CD4-positive, CD25-positive, alpha-beta regulatory T cell (primary cell): ENCODE data around the gene LY86. TPM values are rescaled to one million over a fixed set of nuclear protein-coding genes. Genes with fewer than 3 reads are reported as not detected.
"Not testable (repeated sequence)": the region's sequence is repeated elsewhere in the genome, so short reads cannot be mapped to it uniquely, and the experiment has no call there.

Source experiments
- ATAC-seq, 2 donors: fragments of 150-1000 bp; cut with Tn5 transposase; one replicate each; pipeline ENCODE4 v1.10.0; 2021; ENCODE audit warnings: low read depth in 2 of 2, moderate number of reproducible peaks in 2 of 2, moderate library complexity in 1 of 2
- DNase-seq, 3 donors: peaks; one replicate each; pipeline versions ENCODE4 v3.0.0 to v3.0.0-alpha.2; 2012 to 2022; ENCODE audit warnings: mixed read lengths in 1 of 3
- H3K27ac ChIP-seq: one replicate; pipeline ENCODE4 v1.7.0; 2013; ENCODE audit warnings: mild to moderate bottlenecking, low read length; ENCODE audit not compliant: insufficient read depth, poor library complexity, severe bottlenecking
- H3K27me3 ChIP-seq: one replicate; pipeline ENCODE4 v1.7.0; 2013; ENCODE audit warnings: low read length; ENCODE audit not compliant: control insufficient read depth, insufficient read depth
- H3K36me3 ChIP-seq: one replicate; pipeline ENCODE4 v1.7.0; 2013; ENCODE audit warnings: mild to moderate bottlenecking, low read length, moderate library complexity; ENCODE audit not compliant: control insufficient read depth, insufficient read depth
- H3K4me1 ChIP-seq: 2 replicates; pipeline ENCODE4 v1.7.0; 2013; ENCODE audit warnings: mild to moderate bottlenecking, low read length; ENCODE audit not compliant: insufficient read depth, control insufficient read depth, poor library complexity, severe bottlenecking
- H3K4me3 ChIP-seq: one replicate; pipeline ENCODE4 v1.7.0; 2013; ENCODE audit warnings: low read depth, mild to moderate bottlenecking, low read length, moderate library complexity
- H3K9me3 ChIP-seq, 2 experiments: 1 replicate in 1 of 2; 2 replicates in 1 of 2; pipeline ENCODE4 v1.7.0; 2013; ENCODE audit warnings: low read length in 2 of 2, mild to moderate bottlenecking in 1 of 2, moderate library complexity in 1 of 2; ENCODE audit not compliant: control insufficient read depth in 2 of 2
- H3K27ac Mint-ChIP-seq, 3 donors: one replicate each; pipeline ENCODE4 v1.8.0; 2020 to 2022; ENCODE audit warnings: mild to moderate bottlenecking in 3 of 3, mixed read lengths in 3 of 3, moderate library complexity in 2 of 3
- H3K27me3 Mint-ChIP-seq: one replicate; pipeline ENCODE4 v1.8.0; 2022; ENCODE audit warnings: mild to moderate bottlenecking, mixed read lengths
- H3K36me3 Mint-ChIP-seq: one replicate; pipeline ENCODE4 v1.8.0; 2020; ENCODE audit warnings: mixed read lengths
- H3K4me1 Mint-ChIP-seq, 4 donors: one replicate each; pipeline ENCODE4 v1.8.0; 2020 to 2022; ENCODE audit warnings: mixed read lengths in 4 of 4, mild to moderate bottlenecking in 1 of 4
- H3K4me3 Mint-ChIP-seq, 4 donors: one replicate each; pipeline ENCODE4 v1.8.0; 2020 to 2022; ENCODE audit warnings: mild to moderate bottlenecking in 4 of 4, mixed read lengths in 4 of 4, moderate library complexity in 3 of 4
- H3K9me3 Mint-ChIP-seq, 7 donors: one replicate each; pipeline ENCODE4 v1.8.0; 2020 to 2022; ENCODE audit warnings: mixed read lengths in 7 of 7, mild to moderate bottlenecking in 3 of 7, moderate library complexity in 2 of 7
- polyA plus RNA-seq, 4 donors: library from polyadenylated mRNA; unstranded; fragments of 300-500 nt; fragmentation: Illumina TruSeq; gene quantifications; one replicate each; pipeline ENCODE4 v1.2.3, GENCODE V29; 2021
- total RNA-seq: library from RNA; stranded (reverse); gene quantifications from one replicate; pipeline ENCODE4 v1.2.3, GENCODE V29; 2022

Gene LY86
- total and polyA plus RNA-seq, 5 donors from 2014 or later = 0.31 to 3.1 (median 1.4) TPM; not detected in 1

- Histone ChIP-seq H3K9me3 (no peaks in the 10 kb centered on the region), H3K27ac (peak overlapping the region; percentile 34), H3K4me3 (no peak overlapping the region), H3K4me1 (peaks cover 31% of the 10 kb centered on the region), H3K36me3 (no peaks in the 10 kb centered on the region), H3K27me3 (no peaks in the 10 kb centered on the region)
- Mint-ChIP-seq H3K4me1 (peaks cover 7 to 58% (median 26%) of the 10 kb centered on the region in 4 donors), H3K4me3 (no peak overlapping the region), H3K27me3 (peaks cover 11% of the 10 kb centered on the region), H3K9me3 (peaks cover 0 to 3% (median under 1%) of the 10 kb centered on the region in 7 donors), H3K27ac (peak overlapping the region in 2 of 3 donors; percentile 76 to 96), H3K36me3 (no peaks in the 10 kb centered on the region)
- DNase-seq (no peak), ATAC-seq (no peak)
These were observed 20.9 kb downstream of the LY86 start for GRCh38 chr6:6609450-6609849.

- H3K27me3 Mint-ChIP-seq = peaks cover 13% of the 10 kb centered on the region
- H3K9me3 Mint-ChIP-seq = peaks cover 0 to 5% (median 0%) of the 10 kb centered on the region in 7 donors
- peaks cover 37% of the 10 kb centered on the region for H3K4me1 ChIP-seq
- H3K9me3 ChIP-seq = no peaks in the 10 kb centered on the region
- peak overlapping the region; percentile 86 to 97 (median 96) for H3K27ac Mint-ChIP-seq
- H3K36me3 Mint-ChIP-seq = no peaks in the 10 kb centered on the region
- ATAC-seq = peak; percentile 86 to 87
- H3K27ac ChIP-seq = peak overlapping the region; percentile 34
- peak overlapping the region; percentile 15 for H3K4me3 ChIP-seq
- peak overlapping the region in 3 of 4 donors; percentile 16 to 74 (median 64) for H3K4me3 Mint-ChIP-seq
- H3K27me3 ChIP-seq = no peaks in the 10 kb centered on the region
- peak in 2 of 3 donors; percentile 70 to 71 for DNase-seq
- no peaks in the 10 kb centered on the region for H3K36me3 ChIP-seq
- H3K4me1 Mint-ChIP-seq = peaks cover 10 to 63% (median 32%) of the 10 kb centered on the region in 4 donors
These were observed 21.6 kb downstream of the LY86 start for GRCh38 chr6:6610031-6610591.

DNA sequence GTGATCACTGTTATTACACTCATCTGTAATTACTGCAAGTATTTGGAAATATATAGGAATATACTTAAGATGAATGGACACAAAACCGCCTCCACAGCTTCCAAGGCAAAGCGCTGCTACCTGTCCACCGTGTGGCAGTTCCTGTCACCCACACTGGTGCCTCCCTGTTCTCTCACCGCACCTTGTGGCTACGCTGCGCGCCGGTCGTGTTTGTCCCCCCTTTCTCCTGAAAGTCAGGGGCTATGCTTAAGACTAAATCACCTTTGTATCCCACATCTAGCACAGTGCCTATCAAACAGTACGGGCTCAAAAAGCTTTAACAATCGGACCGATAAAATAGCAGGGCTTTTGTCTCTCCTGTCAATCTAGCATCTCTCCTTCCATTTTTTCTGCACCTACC lies 23.0 kb downstream of the LY86 start:
- Histone ChIP-seq H3K9me3 (no peaks in the 10 kb centered on the region), H3K4me3 (no peak overlapping the region), H3K36me3 (no peaks in the 10 kb centered on the region), H3K27ac (no peak overlapping the region), H3K27me3 (no peaks in the 10 kb centered on the region), H3K4me1 (peaks cover 43% of the 10 kb centered on the region)
- DNase-seq (no peak), ATAC-seq (no peak)
- Mint-ChIP-seq H3K4me1 (peaks cover 10 to 71% (median 32%) of the 10 kb centered on the region in 4 donors), H3K9me3 (peaks cover 0 to 5% (median 0%) of the 10 kb centered on the region in 7 donors), H3K27me3 (peaks cover 13% of the 10 kb centered on the region), H3K4me3 (peak overlapping the region in 1 of 4 donors; percentile 8), H3K27ac (peak overlapping the region in 2 of 3 donors; percentile 32 to 96), H3K36me3 (no peaks in the 10 kb centered on the region)

- H3K4me3 ChIP-seq = no peak overlapping the region
- H3K27me3 ChIP-seq = no peaks in the 10 kb centered on the region
- Mint-ChIP-seq H3K4me1 (peaks cover 10 to 73% (median 35%) of the 10 kb centered on the region in 4 donors), H3K9me3 (peaks cover 0 to 5% (median 0%) of the 10 kb centered on the region in 7 donors), H3K27me3 (peaks cover 13% of the 10 kb centered on the region), H3K27ac (peak overlapping the region in 2 of 3 donors; percentile 19 to 77), H3K36me3 (no peaks in the 10 kb centered on the region), H3K4me3 (peak overlapping the region in 1 of 4 donors; percentile 19)
- no peaks in the 10 kb centered on the region for H3K36me3 ChIP-seq
- no peak overlapping the region for H3K27ac ChIP-seq
- DNase-seq (peak in 1 of 3 donors; percentile 38), ATAC-seq (no peak)
- H3K9me3 ChIP-seq = no peaks in the 10 kb centered on the region
- H3K4me1 ChIP-seq = peaks cover 43% of the 10 kb centered on the region
These were observed 23.8 kb downstream of the LY86 start for GRCh38 chr6:6612308-6612707.

GRCh38 chr6:6613103-6613718 lies 24.7 kb downstream of the LY86 start:
- not testable (repeated sequence) for H3K36me3 Mint-ChIP-seq, H3K27ac ChIP-seq
- peak overlapping the region in 1 of 4 donors; percentile 19 for H3K4me3 Mint-ChIP-seq

GRCh38 chr6:6614096-6614982 lies 25.8 kb downstream of the LY86 start:
- H3K4me3 Mint-ChIP-seq = peak overlapping the region; percentile 83 to 90 (median 86)
- H3K4me1 ChIP-seq = peaks cover 36% of the 10 kb centered on the region
- H3K9me3 Mint-ChIP-seq = peaks cover 0 to 5% (median 0%) of the 10 kb centered on the region in 7 donors
- peak overlapping the region; percentile 59 for H3K4me3 ChIP-seq
- H3K27ac Mint-ChIP-seq = peak overlapping the region; percentile 90 to 98 (median 95)
- H3K27ac ChIP-seq = peak overlapping the region; percentile 58
- H3K4me1 Mint-ChIP-seq = peaks cover 10 to 69% (median 30%) of the 10 kb centered on the region in 4 donors
- H3K9me3 ChIP-seq = no peaks in the 10 kb centered on the region
- no peaks in the 10 kb centered on the region for H3K36me3 Mint-ChIP-seq
- no peaks in the 10 kb centered on the region for H3K36me3 ChIP-seq
- peak; percentile 28 to 35 for ATAC-seq
- no peaks in the 10 kb centered on the region for H3K27me3 ChIP-seq
- DNase-seq = peak in 2 of 3 donors; percentile 66 to 76
- peaks cover 10% of the 10 kb centered on the region for H3K27me3 Mint-ChIP-seq

More at GRCh38 chr6:6613103-6613718, 24.7 kb downstream of the LY86 start:
- H3K36me3 ChIP-seq, H3K4me3 ChIP-seq, DNase-seq, H3K27me3 ChIP-seq, ATAC-seq, H3K9me3 Mint-ChIP-seq, H3K27me3 Mint-ChIP-seq, H3K9me3 ChIP-seq: not testable (repeated sequence)
- peak overlapping the region in 2 of 3 donors; percentile 95 to 98 for H3K27ac Mint-ChIP-seq
- H3K4me1 ChIP-seq = peaks cover 43% of the 10 kb centered on the region
- peaks cover 10 to 73% (median 34%) of the 10 kb centered on the region in 4 donors for H3K4me1 Mint-ChIP-seq

DNA sequence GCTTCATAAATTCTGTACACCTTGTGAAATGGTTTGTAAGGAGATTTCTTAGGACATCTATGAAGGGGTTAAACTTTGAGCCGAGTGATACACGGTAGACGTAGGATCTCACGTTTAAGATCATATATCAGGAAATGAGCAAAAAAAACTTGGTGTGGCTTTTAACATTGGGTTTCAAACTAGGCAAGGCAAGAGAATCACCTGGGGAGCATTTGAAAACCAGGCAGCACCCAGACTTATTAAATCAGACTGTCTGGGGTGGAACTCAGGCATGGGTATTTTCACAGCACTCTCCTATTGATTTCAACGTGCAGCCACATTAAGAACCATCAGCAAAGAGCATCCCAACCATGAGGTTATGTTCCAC lies 26.4 kb downstream of the LY86 start:
- H3K27ac Mint-ChIP-seq = peak overlapping the region; percentile 90 to 98 (median 95)
- peak in 2 of 3 donors; percentile 31 to 46 for DNase-seq
- Histone ChIP-seq H3K9me3 (no peaks in the 10 kb centered on the region), H3K4me3 (no peak overlapping the region), H3K36me3 (no peaks in the 10 kb centered on the region), H3K27me3 (no peaks in the 10 kb centered on the region), H3K4me1 (peaks cover 30% of the 10 kb centered on the region), H3K27ac (peak overlapping the region; percentile 58)
- peaks cover 10 to 68% (median 30%) of the 10 kb centered on the region in 4 donors for H3K4me1 Mint-ChIP-seq
- no peaks in the 10 kb centered on the region for H3K36me3 Mint-ChIP-seq
- ATAC-seq = no peak
- H3K27me3 Mint-ChIP-seq = peaks cover 15% of the 10 kb centered on the region
- H3K9me3 Mint-ChIP-seq = peaks cover 0 to 5% (median 0%) of the 10 kb centered on the region in 7 donors
- peak overlapping the region; percentile 29 to 90 (median 85) for H3K4me3 Mint-ChIP-seq
